SK-N-SH (cell line): ENCODE measurements around the gene ENDOD1. TPM values are rescaled to one million over a fixed set of nuclear protein-coding genes. Genes with fewer than 3 reads are reported as not detected.

Experiments used
- CTCF ChIA-PET: fragments of 300-600, 350-600 bp; formaldehyde crosslinking; extraction: SDS; loops from one replicate; lab custom pipeline; 2021; lab: Yijun Ruan, JAX
- POLR2A ChIA-PET: fragments of 350-600 bp; sonication (Branson Sonifier 250); formaldehyde crosslinking; extraction: SDS; loops from one replicate; lab custom pipeline; 2020; ENCODE audit warnings: antibody characterized with exemption, inconsistent platforms; lab: Yijun Ruan, JAX
- DNase-seq: peaks from one replicate; pipeline ENCODE4 v3.0.0; 2012
- H2AFZ ChIP-seq: fragments of 200-600 bp; sonication (generic); 2 replicates; pipeline ENCODE4 v1.8.1; 2016; ENCODE audit warnings: antibody characterized with exemption, mild to moderate bottlenecking, low read depth
- H3F3A ChIP-seq: fragments of 200-600 bp; sonication (generic); replicated peaks from 2 replicates; pipeline ENCODE3; 2016; ENCODE audit warnings: antibody characterized with exemption, mild to moderate bottlenecking; ENCODE audit not compliant: insufficient read depth
- H3K27ac ChIP-seq, 2 experiments: fragments of 200-500 bp in 1 of 2; fragments of 200-600 bp in 1 of 2; sonication (Bioruptor generic) in 1 of 2; sonication (generic), shearing (Covaris generic) in 1 of 2; 2 replicates each; pipeline versions ENCODE4 v1.5.1 to v1.6.1; 2014 to 2016; ENCODE audit warnings: low read depth in 2 of 2, inconsistent platforms in 1 of 2, low read length in 1 of 2, mild to moderate bottlenecking in 1 of 2, mixed read lengths in 1 of 2
- H3K27me3 ChIP-seq: fragments of 200-600 bp; sonication (generic), shearing (Covaris generic); 2 replicates; pipeline ENCODE4 v1.6.1; 2016; ENCODE audit warnings: mixed run types; ENCODE audit not compliant: insufficient read depth
- H3K36me3 ChIP-seq, 2 experiments: fragments of 200-500 bp in 1 of 2; fragments of 200-600 bp in 1 of 2; sonication (Bioruptor generic) in 1 of 2; sonication (generic) in 1 of 2; replicated peaks in 1 of 2; 2 replicates each; pipeline versions ENCODE3 to v1.5.1; 2014 to 2016; ENCODE audit warnings: low read length in 1 of 2, mild to moderate bottlenecking in 1 of 2; ENCODE audit not compliant: insufficient read depth in 2 of 2, control insufficient read depth in 1 of 2
- H3K4me1 ChIP-seq, 2 experiments: fragments of 200-500 bp in 1 of 2; fragments of 200-600 bp in 1 of 2; sonication (Bioruptor generic) in 1 of 2; sonication (generic), shearing (Covaris generic) in 1 of 2; 2 replicates each; pipeline versions ENCODE4 v1.5.1 to v1.6.1; 2014 to 2016; ENCODE audit warnings: low read depth in 1 of 2, low read length in 1 of 2, mixed run types in 1 of 2; ENCODE audit not compliant: insufficient read depth in 2 of 2, control insufficient read depth in 1 of 2
- H3K4me2 ChIP-seq: fragments of 200-600 bp; sonication (generic), shearing (Covaris generic); 2 replicates; pipeline ENCODE4 v1.6.1; 2017; ENCODE audit warnings: mixed run types
- H3K4me3 ChIP-seq, 2 experiments: fragments of 200-500 bp in 1 of 2; fragments of 200-600 bp in 1 of 2; sonication (Bioruptor generic) in 1 of 2; sonication (generic), shearing (Covaris generic) in 1 of 2; 2 replicates each; pipeline versions ENCODE4 v1.5.1 to v1.8.1; 2014 to 2016; ENCODE audit warnings: low read depth in 2 of 2, inconsistent platforms in 1 of 2, low read length in 1 of 2, mild to moderate bottlenecking in 1 of 2, mixed read lengths in 1 of 2, moderate library complexity in 1 of 2
- H3K79me2 ChIP-seq: fragments of 200-600 bp; sonication (generic); 2 replicates; pipeline ENCODE4 v1.8.1; 2017; ENCODE audit warnings: mild to moderate bottlenecking; ENCODE audit not compliant: insufficient read depth
- H3K9ac ChIP-seq: fragments of 200-600 bp; sonication (generic); 2 replicates; pipeline ENCODE4 v1.6.1; 2017; ENCODE audit warnings: mixed run types
- H3K9me2 ChIP-seq: fragments of 200-600 bp; sonication (generic); 2 replicates; pipeline ENCODE4 v1.6.1; 2017; ENCODE audit warnings: mixed run types
- H3K9me3 ChIP-seq: fragments of 200-600 bp; sonication (generic); 2 replicates; pipeline ENCODE4 v1.6.1; 2017; ENCODE audit warnings: mixed run types, mild to moderate bottlenecking, moderate library complexity
- H4K20me1 ChIP-seq: fragments of 200-600 bp; sonication (generic); 2 replicates; pipeline ENCODE4 v1.6.1; 2017; ENCODE audit warnings: mild to moderate bottlenecking, mixed run types; ENCODE audit not compliant: insufficient read depth
- ELF1 ChIP-seq: IDR thresholded peaks from 2 replicates; pipeline ENCODE4 v1.4.0; 2012
- FOSL2 ChIP-seq: IDR thresholded peaks from 2 replicates; pipeline ENCODE4 v1.4.0; 2012; ENCODE audit warnings: low read depth, mild to moderate bottlenecking, moderate library complexity, borderline replicate concordance
- FOXM1 ChIP-seq: IDR thresholded peaks from 2 replicates; pipeline ENCODE4 v1.4.0; 2012; ENCODE audit warnings: low read depth, mild to moderate bottlenecking
- GABPA ChIP-seq: IDR thresholded peaks from 2 replicates; pipeline ENCODE4 v1.4.0; 2012; ENCODE audit warnings: low read depth, mild to moderate bottlenecking
- GATA2 ChIP-seq: sonication (generic); formaldehyde crosslinking; IDR thresholded peaks from 2 replicates; pipeline ENCODE4 v1.5.0; 2020; ENCODE audit warnings: mild to moderate bottlenecking, missing genetic modification reagents
- JUND ChIP-seq: IDR thresholded peaks from 2 replicates; pipeline ENCODE4 v1.4.0; 2012
- POLR2AphosphoS5 ChIP-seq: IDR thresholded peaks from 2 replicates; pipeline ENCODE4 v1.6.1; 2012; ENCODE audit warnings: low read depth, low read length
- RAD21 ChIP-seq: IDR thresholded peaks from 2 replicates; pipeline ENCODE4 v1.6.1; 2012; ENCODE audit warnings: mild to moderate bottlenecking, low read length
- TAF1 ChIP-seq: IDR thresholded peaks from 2 replicates; pipeline ENCODE4 v1.6.1; 2012; ENCODE audit warnings: low read depth, mild to moderate bottlenecking, low read length, moderate library complexity, borderline replicate concordance
- TCF12 ChIP-seq: IDR thresholded peaks from 2 replicates; pipeline ENCODE4 v1.4.0; 2012
- WGBS: methylation state at CpG from one replicate; pipeline ENCODE4 v1.1.6; 2017; ENCODE audit warnings: low lambda C conversion rate; 5-methylcytosine and 5-hydroxymethylcytosine counted together
- polyA plus RNA-seq, 3 experiments: library from polyadenylated mRNA; depleted of rRNA; stranded (reverse); fragments of >200 nt; gene quantifications; 2 replicates each; pipeline ENCODE4 v1.2.3, GENCODE V29; 2012
- TF ChIP-seq, protein P1 (sequence below): IDR thresholded peaks from 2 replicates; pipeline ENCODE4 v1.4.0; 2012; ENCODE audit warnings: low read depth, borderline replicate concordance
- TF ChIP-seq, protein P2 (sequence below): IDR thresholded peaks from 2 replicates; pipeline ENCODE4 v1.4.0; 2012; ENCODE audit warnings: low read depth, borderline replicate concordance
- TF ChIP-seq, protein P3 (sequence below): IDR thresholded peaks from 2 replicates; pipeline ENCODE4 v1.4.0; 2012; ENCODE audit warnings: low read depth
- TF ChIP-seq, protein P4 (sequence below): IDR thresholded peaks from 2 replicates; pipeline ENCODE4 v1.6.1; 2012; ENCODE audit warnings: mild to moderate bottlenecking, low read depth, low read length, moderate library complexity

ENDOD1 gene
- polyA plus RNA-seq, 1 of the 3 experiments (the other 2 are of a cell fraction) = 15.0 TPM

DNA sequence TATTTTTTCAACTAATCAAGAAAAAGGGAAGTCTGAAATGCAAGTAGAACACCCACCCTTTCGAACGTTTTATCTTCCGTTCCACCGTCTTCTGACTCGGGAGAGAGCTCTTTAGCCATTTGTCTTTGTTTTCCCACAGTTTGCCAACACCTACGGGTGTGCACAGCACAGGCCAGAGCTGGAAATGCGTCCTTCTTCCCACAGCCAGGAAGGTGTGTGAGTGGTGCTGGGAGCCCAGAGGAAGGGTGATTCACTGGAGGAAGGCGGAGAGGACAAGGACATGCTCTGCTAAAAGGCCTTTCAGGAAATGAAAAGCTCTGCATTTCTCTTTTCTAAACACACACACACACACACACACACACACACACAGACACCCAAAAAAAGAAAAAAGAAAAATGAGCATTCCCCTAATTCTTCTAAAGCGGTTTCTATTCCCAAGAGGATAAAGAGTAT is 18.5 kb downstream of the ENDOD1 start:
- H2AFZ ChIP-seq = peak overlapping the region; percentile 73
- DNase-seq = no peak
- POLR2A ChIA-PET = no interaction called here
- no peak overlapping the region for H3K4me3 ChIP-seq
- CTCF ChIA-PET = interaction anchor here (1.0 to 1.7 kb wide), 3 partner anchors 16 to 593 kb away, joined by 3 to 6 read pairs (median 4); no protein-coding TSS in a partner anchor
- TF ChIP-seq JUND (0 out of 2 replicates have a peak, but pooled peaks have one; percentile 11), TCF12 (peak; percentile 44; the same call in 1 of the 2 replicates), TAF1 (peak; percentile 36; the same call in 1 of the 2 replicates), ELF1 (0 out of 2 replicates have a peak, but pooled peaks have one; percentile 14), FOSL2 (peak; percentile 46; the same call in 1 of the 2 replicates), GABPA (no peak), FOXM1 (no peak)
- TF ChIP-seq, protein P1, sequence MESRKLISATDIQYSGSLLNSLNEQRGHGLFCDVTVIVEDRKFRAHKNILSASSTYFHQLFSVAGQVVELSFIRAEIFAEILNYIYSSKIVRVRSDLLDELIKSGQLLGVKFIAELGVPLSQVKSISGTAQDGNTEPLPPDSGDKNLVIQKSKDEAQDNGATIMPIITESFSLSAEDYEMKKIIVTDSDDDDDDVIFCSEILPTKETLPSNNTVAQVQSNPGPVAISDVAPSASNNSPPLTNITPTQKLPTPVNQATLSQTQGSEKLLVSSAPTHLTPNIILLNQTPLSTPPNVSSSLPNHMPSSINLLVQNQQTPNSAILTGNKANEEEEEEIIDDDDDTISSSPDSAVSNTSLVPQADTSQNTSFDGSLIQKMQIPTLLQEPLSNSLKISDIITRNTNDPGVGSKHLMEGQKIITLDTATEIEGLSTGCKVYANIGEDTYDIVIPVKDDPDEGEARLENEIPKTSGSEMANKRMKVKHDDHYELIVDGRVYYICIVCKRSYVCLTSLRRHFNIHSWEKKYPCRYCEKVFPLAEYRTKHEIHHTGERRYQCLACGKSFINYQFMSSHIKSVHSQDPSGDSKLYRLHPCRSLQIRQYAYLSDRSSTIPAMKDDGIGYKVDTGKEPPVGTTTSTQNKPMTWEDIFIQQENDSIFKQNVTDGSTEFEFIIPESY = no peak
- TF ChIP-seq, protein P2, sequence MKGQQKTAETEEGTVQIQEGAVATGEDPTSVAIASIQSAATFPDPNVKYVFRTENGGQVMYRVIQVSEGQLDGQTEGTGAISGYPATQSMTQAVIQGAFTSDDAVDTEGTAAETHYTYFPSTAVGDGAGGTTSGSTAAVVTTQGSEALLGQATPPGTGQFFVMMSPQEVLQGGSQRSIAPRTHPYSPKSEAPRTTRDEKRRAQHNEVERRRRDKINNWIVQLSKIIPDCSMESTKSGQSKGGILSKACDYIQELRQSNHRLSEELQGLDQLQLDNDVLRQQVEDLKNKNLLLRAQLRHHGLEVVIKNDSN = no peak
- TF ChIP-seq, protein P3, sequence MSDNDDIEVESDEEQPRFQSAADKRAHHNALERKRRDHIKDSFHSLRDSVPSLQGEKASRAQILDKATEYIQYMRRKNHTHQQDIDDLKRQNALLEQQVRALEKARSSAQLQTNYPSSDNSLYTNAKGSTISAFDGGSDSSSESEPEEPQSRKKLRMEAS = 0 out of 2 replicates have a peak, but pooled peaks have one; percentile 12
- peak overlapping the region; percentile 54 for H3K4me2 ChIP-seq
- no peaks in the 10 kb centered on the region for H3K36me3 ChIP-seq
- WGBS = 52% methylated on average over 9 of the region's 9 CpGs
- no peaks in the 10 kb centered on the region for H3K27me3 ChIP-seq
- H4K20me1 ChIP-seq = no peaks in the 10 kb centered on the region
- no peak overlapping the region for H3K9ac ChIP-seq
- peaks cover 0 to 25% of the 10 kb centered on the region in 2 experiments; a peak in 1 of 4 replicates for H3K4me1 ChIP-seq
- H3K9me2 ChIP-seq = no peaks in the 10 kb centered on the region
- peaks cover 9% of the 10 kb centered on the region for H3F3A ChIP-seq
- H3K9me3 ChIP-seq = no peaks in the 10 kb centered on the region
- H3K79me2 ChIP-seq = no peaks in the 10 kb centered on the region; the same call in 1 of the 2 replicates
- peak overlapping the region in 1 of 2 experiments; percentile 60; a peak in 2 of 4 replicates for H3K27ac ChIP-seq

DNA sequence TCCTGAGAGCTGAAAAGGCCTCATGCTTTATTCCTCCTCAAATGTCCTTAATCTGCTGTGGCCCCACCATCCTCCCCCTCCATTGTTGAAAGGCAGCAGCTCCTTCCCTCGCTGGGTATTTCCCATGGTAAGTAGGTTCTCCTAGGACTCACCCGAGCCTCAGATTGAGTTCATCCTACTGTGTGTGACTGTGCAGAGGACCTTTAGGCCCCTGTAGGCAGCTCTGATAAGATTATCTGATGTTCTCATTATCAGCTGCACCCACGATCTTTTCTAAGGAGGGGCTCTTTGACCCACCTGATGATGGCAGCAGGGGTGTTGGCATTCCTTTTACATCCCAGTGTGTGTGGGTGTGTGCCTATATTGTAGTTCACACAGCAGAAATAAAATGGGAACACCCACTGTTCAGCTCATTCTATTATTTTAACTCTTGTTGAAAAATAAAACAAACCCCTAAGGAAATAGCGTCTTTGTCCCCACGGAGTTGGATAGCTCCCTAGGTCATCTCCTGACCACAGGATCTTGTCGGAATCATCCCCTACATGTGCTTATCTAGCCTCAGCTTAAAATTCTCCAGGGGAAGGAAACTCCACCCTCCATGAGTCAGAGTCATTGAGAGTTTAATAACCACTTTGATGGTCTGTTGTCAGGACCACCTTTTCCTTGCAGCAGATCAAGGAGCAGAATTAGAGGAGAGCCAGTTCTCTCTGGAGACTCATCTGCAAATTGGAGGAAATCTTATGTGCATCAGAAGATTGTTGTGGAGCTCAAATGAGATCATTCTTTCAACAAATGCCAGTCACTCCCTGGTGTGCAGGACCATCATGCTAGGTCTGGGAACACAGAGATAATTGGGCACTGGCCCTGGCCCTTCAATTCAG is 19.3 kb downstream of the ENDOD1 start:
- TF ChIP-seq RAD21 (no peak), GATA2 (no peak), TAF1 (no peak), POLR2AphosphoS5 (no peak), FOSL2 (peak; percentile 4; the same call in 1 of the 2 replicates)
- TF ChIP-seq, protein P4, sequence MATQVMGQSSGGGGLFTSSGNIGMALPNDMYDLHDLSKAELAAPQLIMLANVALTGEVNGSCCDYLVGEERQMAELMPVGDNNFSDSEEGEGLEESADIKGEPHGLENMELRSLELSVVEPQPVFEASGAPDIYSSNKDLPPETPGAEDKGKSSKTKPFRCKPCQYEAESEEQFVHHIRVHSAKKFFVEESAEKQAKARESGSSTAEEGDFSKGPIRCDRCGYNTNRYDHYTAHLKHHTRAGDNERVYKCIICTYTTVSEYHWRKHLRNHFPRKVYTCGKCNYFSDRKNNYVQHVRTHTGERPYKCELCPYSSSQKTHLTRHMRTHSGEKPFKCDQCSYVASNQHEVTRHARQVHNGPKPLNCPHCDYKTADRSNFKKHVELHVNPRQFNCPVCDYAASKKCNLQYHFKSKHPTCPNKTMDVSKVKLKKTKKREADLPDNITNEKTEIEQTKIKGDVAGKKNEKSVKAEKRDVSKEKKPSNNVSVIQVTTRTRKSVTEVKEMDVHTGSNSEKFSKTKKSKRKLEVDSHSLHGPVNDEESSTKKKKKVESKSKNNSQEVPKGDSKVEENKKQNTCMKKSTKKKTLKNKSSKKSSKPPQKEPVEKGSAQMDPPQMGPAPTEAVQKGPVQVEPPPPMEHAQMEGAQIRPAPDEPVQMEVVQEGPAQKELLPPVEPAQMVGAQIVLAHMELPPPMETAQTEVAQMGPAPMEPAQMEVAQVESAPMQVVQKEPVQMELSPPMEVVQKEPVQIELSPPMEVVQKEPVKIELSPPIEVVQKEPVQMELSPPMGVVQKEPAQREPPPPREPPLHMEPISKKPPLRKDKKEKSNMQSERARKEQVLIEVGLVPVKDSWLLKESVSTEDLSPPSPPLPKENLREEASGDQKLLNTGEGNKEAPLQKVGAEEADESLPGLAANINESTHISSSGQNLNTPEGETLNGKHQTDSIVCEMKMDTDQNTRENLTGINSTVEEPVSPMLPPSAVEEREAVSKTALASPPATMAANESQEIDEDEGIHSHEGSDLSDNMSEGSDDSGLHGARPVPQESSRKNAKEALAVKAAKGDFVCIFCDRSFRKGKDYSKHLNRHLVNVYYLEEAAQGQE = peak; percentile 63; the same call in 1 of the 2 replicates
- Histone ChIP-seq H3K4me3 (no peak overlapping the region), H3K79me2 (no peaks in the 10 kb centered on the region; the same call in 1 of the 2 replicates), H3F3A (peaks cover 9% of the 10 kb centered on the region), H3K4me1 (peaks cover 0 to 25% of the 10 kb centered on the region in 2 experiments; a peak in 1 of 4 replicates), H4K20me1 (no peaks in the 10 kb centered on the region), H3K9me2 (no peaks in the 10 kb centered on the region), H2AFZ (peak overlapping the region; percentile 73), H3K9ac (no peak overlapping the region), H3K27me3 (no peaks in the 10 kb centered on the region), H3K4me2 (peak overlapping the region; percentile 54), H3K27ac (peak overlapping the region in 1 of 2 experiments; percentile 60; a peak in 2 of 4 replicates), H3K9me3 (no peaks in the 10 kb centered on the region), H3K36me3 (no peaks in the 10 kb centered on the region)
- POLR2A ChIA-PET = no interaction called here
- DNase-seq = no peak
- CTCF ChIA-PET = interaction anchor here (1.0 to 1.7 kb wide), 3 partner anchors 16 to 592 kb away, joined by 3 to 6 read pairs (median 4); no protein-coding TSS in a partner anchor
- WGBS = 70% methylated on average over 6 of the region's 6 CpGs
